Fibroblast of mammary gland (primary cell): ENCODE measurements around the gene ARL14.
A peak's percentile ranks its signal among the peaks of the same experiment; 100 is the strongest.

Experiments
- DNase-seq: peaks from one replicate; pipeline ENCODE4 v3.0.0-alpha.2; 2010; ENCODE audit warnings: low read depth
- H3K4me3 ChIP-seq: 2 replicates; pipeline ENCODE4 v1.5.1; 2011; ENCODE audit warnings: low read depth, mild to moderate bottlenecking, low read length, moderate library complexity; ENCODE audit not compliant: control insufficient read depth
- TF ChIP-seq, protein P1 (sequence below): conservative IDR thresholded peaks from 2 replicates; pipeline ENCODE4 v1.5.1; 2011; ENCODE audit warnings: low read depth, low read length, inconsistent platforms; ENCODE audit not compliant: control insufficient read depth, insufficient read depth

Gene ARL14

DNA sequence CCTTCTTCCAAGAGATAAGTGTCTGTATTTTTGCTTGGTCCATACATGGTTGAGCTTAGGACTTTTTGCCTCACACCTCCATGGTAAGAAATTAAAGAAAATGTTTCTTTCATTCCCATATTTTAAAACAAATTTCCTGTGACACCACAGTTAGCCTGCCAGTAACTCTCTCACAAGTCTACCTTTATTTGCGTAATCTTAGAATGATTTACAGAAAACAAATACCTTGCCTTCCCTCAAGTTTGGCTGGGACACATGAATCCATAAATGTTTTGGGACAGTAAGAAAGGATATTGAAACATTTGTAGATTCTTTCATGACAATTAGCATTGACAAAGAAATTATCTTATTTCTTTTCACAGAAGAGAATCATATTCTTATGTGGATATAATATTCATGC lies 3.8 kb upstream of the ARL14 start:
- DNase-seq, result no peak
- TF ChIP-seq, protein P1, sequence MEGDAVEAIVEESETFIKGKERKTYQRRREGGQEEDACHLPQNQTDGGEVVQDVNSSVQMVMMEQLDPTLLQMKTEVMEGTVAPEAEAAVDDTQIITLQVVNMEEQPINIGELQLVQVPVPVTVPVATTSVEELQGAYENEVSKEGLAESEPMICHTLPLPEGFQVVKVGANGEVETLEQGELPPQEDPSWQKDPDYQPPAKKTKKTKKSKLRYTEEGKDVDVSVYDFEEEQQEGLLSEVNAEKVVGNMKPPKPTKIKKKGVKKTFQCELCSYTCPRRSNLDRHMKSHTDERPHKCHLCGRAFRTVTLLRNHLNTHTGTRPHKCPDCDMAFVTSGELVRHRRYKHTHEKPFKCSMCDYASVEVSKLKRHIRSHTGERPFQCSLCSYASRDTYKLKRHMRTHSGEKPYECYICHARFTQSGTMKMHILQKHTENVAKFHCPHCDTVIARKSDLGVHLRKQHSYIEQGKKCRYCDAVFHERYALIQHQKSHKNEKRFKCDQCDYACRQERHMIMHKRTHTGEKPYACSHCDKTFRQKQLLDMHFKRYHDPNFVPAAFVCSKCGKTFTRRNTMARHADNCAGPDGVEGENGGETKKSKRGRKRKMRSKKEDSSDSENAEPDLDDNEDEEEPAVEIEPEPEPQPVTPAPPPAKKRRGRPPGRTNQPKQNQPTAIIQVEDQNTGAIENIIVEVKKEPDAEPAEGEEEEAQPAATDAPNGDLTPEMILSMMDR, result no peak
- no peak overlapping the region for H3K4me3 ChIP-seq

DNA sequence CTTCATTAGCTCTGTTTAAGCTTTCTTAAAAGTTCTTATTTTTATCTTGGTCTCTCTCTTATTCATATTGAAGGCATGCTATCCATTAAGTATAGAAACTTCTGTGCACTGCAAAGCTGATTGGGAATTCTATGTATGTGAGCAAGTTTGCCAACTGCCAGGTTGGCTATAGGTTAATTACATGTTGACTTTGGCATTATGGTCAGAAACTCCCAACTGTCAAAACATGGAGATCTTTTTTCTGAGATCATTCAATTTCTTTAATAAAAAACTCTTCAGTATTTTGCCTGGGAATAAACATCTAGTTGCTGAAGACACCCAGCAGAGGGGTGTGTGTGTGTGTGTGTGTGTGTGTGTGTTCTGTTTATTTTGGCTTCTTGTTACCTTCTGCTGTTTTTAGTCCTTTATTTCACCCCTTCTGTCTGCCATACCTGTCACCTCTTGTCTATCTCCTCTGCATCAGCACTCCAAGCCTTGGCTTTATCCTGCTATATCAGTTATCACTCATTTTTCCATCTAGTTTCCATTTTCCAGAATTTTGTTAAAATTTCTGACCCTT lies 1.3 kb upstream of the ARL14 start:
- TF ChIP-seq, protein P1, result no peak
- no peak for DNase-seq
- no peak overlapping the region for H3K4me3 ChIP-seq

DNA sequence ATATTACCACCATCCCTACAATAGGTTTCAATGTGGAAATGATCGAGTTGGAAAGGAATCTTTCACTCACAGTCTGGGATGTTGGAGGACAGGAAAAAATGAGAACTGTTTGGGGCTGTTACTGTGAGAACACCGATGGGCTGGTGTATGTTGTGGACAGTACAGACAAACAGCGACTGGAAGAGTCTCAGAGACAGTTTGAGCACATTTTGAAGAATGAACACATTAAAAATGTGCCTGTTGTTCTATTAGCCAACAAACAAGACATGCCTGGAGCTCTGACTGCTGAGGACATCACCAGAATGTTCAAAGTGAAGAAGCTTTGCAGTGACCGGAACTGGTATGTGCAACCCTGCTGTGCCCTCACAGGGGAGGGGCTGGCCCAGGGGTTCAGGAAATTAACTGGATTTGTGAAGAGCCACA lies 510 bp downstream of the ARL14 start:
- H3K4me3 ChIP-seq, result no peak overlapping the region
- DNase-seq, result no peak
- TF ChIP-seq, protein P1, result no peak

DNA sequence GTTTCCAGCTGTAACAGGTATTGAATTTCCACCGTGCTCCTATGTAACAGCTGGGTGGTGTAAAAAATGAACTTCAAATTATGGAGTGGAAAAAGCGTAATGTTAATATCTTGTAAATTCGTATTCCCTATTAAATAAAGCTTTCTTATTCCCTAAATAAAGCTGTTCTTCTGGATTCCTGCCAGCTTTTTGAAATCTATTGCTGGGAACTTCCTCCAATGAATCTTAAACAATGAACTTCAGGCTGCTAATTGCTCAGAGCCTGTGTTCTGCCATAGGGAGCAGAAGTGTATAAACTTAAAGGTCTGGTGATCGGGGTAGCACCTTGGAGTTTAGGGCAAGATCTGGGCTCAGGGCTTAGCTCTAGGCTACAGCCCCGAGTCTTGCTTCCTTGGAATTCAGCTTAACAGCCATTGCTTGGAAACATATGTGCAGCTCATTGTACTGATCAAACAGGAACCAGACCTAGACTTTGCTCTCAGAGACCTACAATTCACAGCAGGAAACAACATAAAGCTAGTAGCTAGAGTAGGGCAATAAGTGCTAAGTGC lies 1.4 kb downstream of the ARL14 start:
- no peak for DNase-seq
- H3K4me3 ChIP-seq, result no peak overlapping the region
- TF ChIP-seq, protein P1, result no peak

DNA sequence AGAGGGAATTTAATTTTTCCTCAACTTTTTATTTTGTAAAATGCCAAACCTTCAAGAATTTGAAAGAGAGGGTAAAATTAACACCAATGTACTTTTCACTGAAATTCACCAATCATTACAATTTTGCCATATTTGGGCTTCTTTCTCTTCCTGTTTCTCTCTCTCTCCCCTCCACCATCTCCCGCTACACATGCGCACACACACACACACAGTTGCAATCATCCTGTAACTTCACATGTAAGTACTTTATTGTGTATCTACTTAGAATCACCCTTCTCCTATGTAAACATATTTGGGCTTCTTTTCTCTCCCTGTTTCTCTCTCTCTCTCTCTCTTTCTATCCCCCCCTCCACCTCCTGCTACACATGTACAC lies 7.4 kb downstream of the ARL14 start:
- no peak overlapping the region for H3K4me3 ChIP-seq
- TF ChIP-seq, protein P1, result no peak
- no peak for DNase-seq

DNA sequence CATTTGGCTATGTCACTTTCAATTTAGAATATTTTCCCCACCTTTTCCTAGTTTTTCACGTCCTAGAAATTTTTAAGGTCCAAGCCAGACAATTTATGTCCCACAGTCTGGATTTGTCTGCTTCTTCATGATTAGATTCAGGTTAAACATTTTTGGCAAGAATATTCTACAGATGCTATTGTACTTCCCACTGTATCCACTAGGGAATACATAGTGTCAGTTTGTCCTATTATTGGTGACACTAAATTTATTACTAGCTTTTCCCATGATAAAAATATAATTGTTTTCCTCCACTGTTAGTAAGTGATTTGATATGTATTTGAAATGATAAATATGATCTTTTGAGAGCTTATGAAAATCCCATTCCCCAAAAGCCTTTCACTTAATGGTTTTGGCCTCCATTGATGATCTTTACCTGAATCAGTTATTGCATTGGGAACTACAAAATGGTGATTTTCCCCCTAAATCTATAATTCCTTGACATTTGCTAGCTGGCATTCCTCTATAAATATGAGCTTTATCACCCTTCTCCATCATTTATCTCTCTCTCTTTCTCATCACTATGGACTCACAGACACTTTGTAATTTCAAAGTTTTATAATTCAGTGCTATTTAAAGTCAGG lies 8.3 kb downstream of the ARL14 start:
- DNase-seq, result no peak
- TF ChIP-seq, protein P1, result peak; percentile 37
- H3K4me3 ChIP-seq, result no peak overlapping the region
